ENCODE measurements around the gene ADGRD1.

The ADGRD1 gene

DNA sequence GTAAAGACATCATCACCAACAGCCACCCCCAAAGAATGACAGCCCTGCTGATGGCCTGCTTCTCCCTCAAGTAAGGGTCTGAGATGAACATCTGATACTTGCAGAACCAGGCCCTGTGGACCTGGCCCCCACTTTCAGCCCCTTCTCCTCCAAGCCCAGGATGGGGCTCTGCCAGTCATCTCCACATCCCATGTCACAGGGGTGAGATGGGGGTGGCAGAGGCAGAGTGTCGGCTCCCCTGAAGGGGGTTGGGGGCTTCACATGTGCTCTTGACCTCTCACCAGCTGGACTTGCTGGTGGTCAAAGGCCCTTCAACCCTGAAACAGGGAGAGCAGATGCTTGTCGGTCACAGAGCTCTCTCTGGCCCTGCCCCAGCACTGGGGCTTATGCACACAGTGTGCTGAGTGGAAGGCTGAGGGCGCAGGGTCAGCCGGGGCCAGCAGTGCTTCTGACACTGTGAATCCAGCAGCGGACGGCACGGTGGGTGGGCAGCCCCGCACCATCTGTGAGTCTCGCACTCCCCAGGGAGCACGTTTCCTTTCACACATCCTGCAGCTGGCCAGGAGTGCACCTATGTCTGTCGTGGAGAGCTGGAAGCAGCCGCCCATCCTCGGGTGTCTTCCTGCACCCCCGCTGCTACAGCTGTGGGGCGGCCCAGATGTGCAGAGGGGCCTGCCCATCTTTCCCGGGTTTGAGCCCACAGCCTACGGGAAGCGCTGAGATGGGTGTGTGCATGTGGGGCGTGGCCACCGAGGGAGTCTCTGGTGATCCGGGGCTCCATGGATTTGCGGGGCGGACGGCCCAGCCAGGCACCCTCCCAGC is 94.3 kb downstream of the ADGRD1 start:
- Histone ChIP-seq H3K27ac (ENCODE audit: low read depth, low read length) (no peak overlapping the region), H3K4me2 (ENCODE audit: low read length) (peak overlapping the region; percentile 11; the same call in 1 of the 2 replicates), H3K9me3 (ENCODE audit: control insufficient read depth, insufficient read depth, low read length) (no peaks in the 10 kb centered on the region)

DNA sequence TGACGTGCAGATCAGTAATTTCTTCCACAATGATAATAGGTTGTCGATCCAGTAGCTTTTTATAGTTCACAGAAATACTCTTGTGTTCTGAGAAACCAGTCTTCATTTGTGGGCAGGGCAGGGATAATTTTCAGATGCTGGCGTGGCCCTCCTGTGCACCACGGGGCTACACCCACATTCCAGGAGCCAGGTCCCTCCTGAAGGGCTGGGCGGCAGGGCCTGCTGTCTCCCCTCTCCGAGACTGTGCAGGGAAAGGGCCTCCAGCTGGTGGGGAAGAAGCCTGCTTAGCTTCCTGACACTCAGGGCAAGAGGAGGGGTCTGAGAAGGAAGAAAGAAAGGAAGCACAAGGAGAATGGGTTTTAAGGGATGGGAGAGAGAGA is 94.9 kb downstream of the ADGRD1 start:
- Histone ChIP-seq H3K4me3 (ENCODE audit: low read length) (no peak overlapping the region), H3K27ac (ENCODE audit: low read depth, low read length) (no peak overlapping the region), H3K4me1 (ENCODE audit: control insufficient read depth, low read length) (peaks cover 26% of the 10 kb centered on the region), H3K27me3 (ENCODE audit: control insufficient read depth, low read length) (peaks cover under 1% of the 10 kb centered on the region; the same call in 1 of the 2 replicates), H3K4me2 (ENCODE audit: low read length) (no peak overlapping the region), H3K36me3 (ENCODE audit: control insufficient read depth, low read length) (no peaks in the 10 kb centered on the region), H3K9me3 (ENCODE audit: control insufficient read depth, insufficient read depth, low read length) (no peaks in the 10 kb centered on the region), H3K9me2 (replicated peaks; ENCODE audit: control insufficient read depth, low read length) (no peaks in the 10 kb centered on the region), H4K20me1 (ENCODE audit: control insufficient read depth, insufficient read depth, low read depth, low read length) (no peaks in the 10 kb centered on the region), H3F3A (ENCODE audit: control insufficient read depth, insufficient read depth) (no peaks in the 10 kb centered on the region), H3K79me2 (ENCODE audit: control insufficient read depth, low read length) (no peaks in the 10 kb centered on the region)
- no peak for TF ChIP-seq EZH2phosphoT487 (IDR thresholded peaks at IDR 0.05; ENCODE audit: borderline replicate concordance, low read length)
- TF ChIP-seq, protein P1, sequence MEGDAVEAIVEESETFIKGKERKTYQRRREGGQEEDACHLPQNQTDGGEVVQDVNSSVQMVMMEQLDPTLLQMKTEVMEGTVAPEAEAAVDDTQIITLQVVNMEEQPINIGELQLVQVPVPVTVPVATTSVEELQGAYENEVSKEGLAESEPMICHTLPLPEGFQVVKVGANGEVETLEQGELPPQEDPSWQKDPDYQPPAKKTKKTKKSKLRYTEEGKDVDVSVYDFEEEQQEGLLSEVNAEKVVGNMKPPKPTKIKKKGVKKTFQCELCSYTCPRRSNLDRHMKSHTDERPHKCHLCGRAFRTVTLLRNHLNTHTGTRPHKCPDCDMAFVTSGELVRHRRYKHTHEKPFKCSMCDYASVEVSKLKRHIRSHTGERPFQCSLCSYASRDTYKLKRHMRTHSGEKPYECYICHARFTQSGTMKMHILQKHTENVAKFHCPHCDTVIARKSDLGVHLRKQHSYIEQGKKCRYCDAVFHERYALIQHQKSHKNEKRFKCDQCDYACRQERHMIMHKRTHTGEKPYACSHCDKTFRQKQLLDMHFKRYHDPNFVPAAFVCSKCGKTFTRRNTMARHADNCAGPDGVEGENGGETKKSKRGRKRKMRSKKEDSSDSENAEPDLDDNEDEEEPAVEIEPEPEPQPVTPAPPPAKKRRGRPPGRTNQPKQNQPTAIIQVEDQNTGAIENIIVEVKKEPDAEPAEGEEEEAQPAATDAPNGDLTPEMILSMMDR (IDR thresholded peaks at IDR 0.05; ENCODE audit: low read depth, low read length, poor library complexity, severe bottlenecking): no peak

More for the DNA sequence above, 94.3 kb downstream of the ADGRD1 start:
- Histone ChIP-seq H3K36me3 (ENCODE audit: control insufficient read depth, low read length) (no peaks in the 10 kb centered on the region), H3K27me3 (ENCODE audit: control insufficient read depth, low read length) (no peaks in the 10 kb centered on the region), H4K20me1 (ENCODE audit: control insufficient read depth, insufficient read depth, low read depth, low read length) (no peaks in the 10 kb centered on the region), H3K9me2 (replicated peaks; ENCODE audit: control insufficient read depth, low read length) (no peaks in the 10 kb centered on the region), H3K4me3 (ENCODE audit: low read length) (no peak overlapping the region), H3F3A (ENCODE audit: control insufficient read depth, insufficient read depth) (no peaks in the 10 kb centered on the region), H3K4me1 (ENCODE audit: control insufficient read depth, low read length) (peaks cover 26% of the 10 kb centered on the region), H3K79me2 (ENCODE audit: control insufficient read depth, low read length) (no peaks in the 10 kb centered on the region)
- TF ChIP-seq EZH2phosphoT487 (IDR thresholded peaks at IDR 0.05; ENCODE audit: borderline replicate concordance, low read length): no peak
- TF ChIP-seq, protein P1 (IDR thresholded peaks at IDR 0.05; ENCODE audit: low read depth, low read length, poor library complexity, severe bottlenecking): no peak

DNA sequence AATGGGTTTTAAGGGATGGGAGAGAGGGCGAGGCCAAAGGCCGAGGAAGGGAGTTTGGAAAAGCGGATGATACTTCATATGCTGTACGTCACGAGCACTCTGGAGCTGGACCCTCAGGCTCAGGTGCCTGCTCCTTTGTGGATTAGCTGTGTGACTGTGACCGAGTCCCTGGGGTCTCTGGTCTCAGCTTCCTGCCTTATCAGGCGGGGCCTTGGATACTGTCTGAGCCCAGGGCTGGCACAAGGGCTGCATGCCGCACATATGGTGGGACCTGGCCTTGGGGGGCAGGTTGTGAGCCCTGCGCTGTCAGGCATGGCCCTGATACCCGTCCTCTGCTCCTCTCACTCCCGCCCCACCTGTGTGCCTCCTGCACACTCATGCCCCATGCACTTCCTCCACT is 95.3 kb downstream of the ADGRD1 start:
- no peak overlapping the region for H3K4me2 ChIP-seq (ENCODE audit: low read length)
- H3F3A ChIP-seq (ENCODE audit: control insufficient read depth, insufficient read depth): no peaks in the 10 kb centered on the region
- no peaks in the 10 kb centered on the region for H4K20me1 ChIP-seq (ENCODE audit: control insufficient read depth, insufficient read depth, low read depth, low read length)
- H3K36me3 ChIP-seq (ENCODE audit: control insufficient read depth, low read length): no peaks in the 10 kb centered on the region
- no peaks in the 10 kb centered on the region for H3K9me2 ChIP-seq (replicated peaks; ENCODE audit: control insufficient read depth, low read length)
- no peaks in the 10 kb centered on the region for H3K9me3 ChIP-seq (ENCODE audit: control insufficient read depth, insufficient read depth, low read length)
- peaks cover 4% of the 10 kb centered on the region for H3K27me3 ChIP-seq (ENCODE audit: control insufficient read depth, low read length)
- H3K27ac ChIP-seq (ENCODE audit: low read depth, low read length): no peak overlapping the region
- no peak for TF ChIP-seq EZH2phosphoT487 (IDR thresholded peaks at IDR 0.05; ENCODE audit: borderline replicate concordance, low read length)
- TF ChIP-seq, protein P1 (IDR thresholded peaks at IDR 0.05; ENCODE audit: low read depth, low read length, poor library complexity, severe bottlenecking): no peak
- no peaks in the 10 kb centered on the region for H3K79me2 ChIP-seq (ENCODE audit: control insufficient read depth, low read length)
- peaks cover 26% of the 10 kb centered on the region for H3K4me1 ChIP-seq (ENCODE audit: control insufficient read depth, low read length)
- no peak overlapping the region for H3K4me3 ChIP-seq (ENCODE audit: low read length)
